ENCODE measurements around the gene FTO.

DNA sequence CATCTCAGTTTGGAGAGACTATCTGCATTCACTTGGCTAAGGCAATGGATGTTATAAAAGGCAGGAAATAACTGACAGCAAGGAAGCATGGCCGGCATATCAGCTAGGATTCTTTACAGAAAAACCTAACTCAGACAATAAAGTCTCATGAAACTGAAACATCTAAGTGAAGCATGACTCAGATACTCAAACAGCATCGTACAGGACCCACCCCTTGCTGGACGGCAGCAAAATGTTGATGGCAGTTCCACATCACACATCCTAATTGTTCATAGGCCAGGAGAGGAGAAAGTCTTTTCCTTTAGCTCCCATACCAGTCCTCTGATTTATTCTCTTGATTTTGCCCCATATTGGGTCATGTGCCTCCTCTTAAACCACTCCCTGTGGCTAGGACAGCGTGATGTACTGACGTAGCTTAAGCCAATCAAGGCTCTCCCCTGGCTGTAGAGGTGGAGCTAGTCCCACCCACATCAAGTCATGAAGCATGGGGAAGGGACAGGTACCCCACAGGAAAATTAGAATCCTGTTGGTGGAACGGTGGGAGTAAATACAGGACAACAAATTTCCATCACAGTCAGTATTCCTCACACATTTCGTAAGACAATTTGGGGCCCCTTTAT, 403.7 kb downstream of the FTO start:
- TF ChIP-seq, protein P1, sequence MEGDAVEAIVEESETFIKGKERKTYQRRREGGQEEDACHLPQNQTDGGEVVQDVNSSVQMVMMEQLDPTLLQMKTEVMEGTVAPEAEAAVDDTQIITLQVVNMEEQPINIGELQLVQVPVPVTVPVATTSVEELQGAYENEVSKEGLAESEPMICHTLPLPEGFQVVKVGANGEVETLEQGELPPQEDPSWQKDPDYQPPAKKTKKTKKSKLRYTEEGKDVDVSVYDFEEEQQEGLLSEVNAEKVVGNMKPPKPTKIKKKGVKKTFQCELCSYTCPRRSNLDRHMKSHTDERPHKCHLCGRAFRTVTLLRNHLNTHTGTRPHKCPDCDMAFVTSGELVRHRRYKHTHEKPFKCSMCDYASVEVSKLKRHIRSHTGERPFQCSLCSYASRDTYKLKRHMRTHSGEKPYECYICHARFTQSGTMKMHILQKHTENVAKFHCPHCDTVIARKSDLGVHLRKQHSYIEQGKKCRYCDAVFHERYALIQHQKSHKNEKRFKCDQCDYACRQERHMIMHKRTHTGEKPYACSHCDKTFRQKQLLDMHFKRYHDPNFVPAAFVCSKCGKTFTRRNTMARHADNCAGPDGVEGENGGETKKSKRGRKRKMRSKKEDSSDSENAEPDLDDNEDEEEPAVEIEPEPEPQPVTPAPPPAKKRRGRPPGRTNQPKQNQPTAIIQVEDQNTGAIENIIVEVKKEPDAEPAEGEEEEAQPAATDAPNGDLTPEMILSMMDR (conservative IDR thresholded peaks at IDR 0.05) = no peak
- no peak for TF ChIP-seq ZFX (IDR thresholded peaks at IDR 0.05)
